ENCODE results near the gene GPC6. TPM values are rescaled to one million over a fixed set of nuclear protein-coding genes. Genes with fewer than 3 reads are reported as not detected.

The GPC6 gene
- polyA plus RNA-seq, 1 donor from 2014 or later = 9.0 TPM

- Histone ChIP-seq H3K4me2 (ENCODE audit: low read length) (no peak overlapping the region), H3K9me2 (ENCODE audit: insufficient read depth, low read length) (no peaks in the 10 kb centered on the region), H3F3A (ENCODE audit: insufficient read depth, low read length, poor library complexity, severe bottlenecking) (no peaks in the 10 kb centered on the region), H3K79me2 (replicated peaks; ENCODE audit: insufficient read depth, low read length) (no peaks in the 10 kb centered on the region), H3K9ac (ENCODE audit: low read length) (no peak overlapping the region), H3K27ac (ENCODE audit: low read length) (no peak overlapping the region), H3K27me3 (ENCODE audit: insufficient read depth, low read depth, low read length) (no peaks in the 10 kb centered on the region), H4K20me1 (ENCODE audit: insufficient read depth) (no peaks in the 10 kb centered on the region), H2AFZ (ENCODE audit: low read depth, low read length) (no peak overlapping the region), H3K9me3 (ENCODE audit: low read length) (no peaks in the 10 kb centered on the region), H3K4me3 (ENCODE audit: low read length) (no peak overlapping the region), H3K36me3 (ENCODE audit: insufficient read depth, low read length) (no peaks in the 10 kb centered on the region)
- TF ChIP-seq, protein P1, sequence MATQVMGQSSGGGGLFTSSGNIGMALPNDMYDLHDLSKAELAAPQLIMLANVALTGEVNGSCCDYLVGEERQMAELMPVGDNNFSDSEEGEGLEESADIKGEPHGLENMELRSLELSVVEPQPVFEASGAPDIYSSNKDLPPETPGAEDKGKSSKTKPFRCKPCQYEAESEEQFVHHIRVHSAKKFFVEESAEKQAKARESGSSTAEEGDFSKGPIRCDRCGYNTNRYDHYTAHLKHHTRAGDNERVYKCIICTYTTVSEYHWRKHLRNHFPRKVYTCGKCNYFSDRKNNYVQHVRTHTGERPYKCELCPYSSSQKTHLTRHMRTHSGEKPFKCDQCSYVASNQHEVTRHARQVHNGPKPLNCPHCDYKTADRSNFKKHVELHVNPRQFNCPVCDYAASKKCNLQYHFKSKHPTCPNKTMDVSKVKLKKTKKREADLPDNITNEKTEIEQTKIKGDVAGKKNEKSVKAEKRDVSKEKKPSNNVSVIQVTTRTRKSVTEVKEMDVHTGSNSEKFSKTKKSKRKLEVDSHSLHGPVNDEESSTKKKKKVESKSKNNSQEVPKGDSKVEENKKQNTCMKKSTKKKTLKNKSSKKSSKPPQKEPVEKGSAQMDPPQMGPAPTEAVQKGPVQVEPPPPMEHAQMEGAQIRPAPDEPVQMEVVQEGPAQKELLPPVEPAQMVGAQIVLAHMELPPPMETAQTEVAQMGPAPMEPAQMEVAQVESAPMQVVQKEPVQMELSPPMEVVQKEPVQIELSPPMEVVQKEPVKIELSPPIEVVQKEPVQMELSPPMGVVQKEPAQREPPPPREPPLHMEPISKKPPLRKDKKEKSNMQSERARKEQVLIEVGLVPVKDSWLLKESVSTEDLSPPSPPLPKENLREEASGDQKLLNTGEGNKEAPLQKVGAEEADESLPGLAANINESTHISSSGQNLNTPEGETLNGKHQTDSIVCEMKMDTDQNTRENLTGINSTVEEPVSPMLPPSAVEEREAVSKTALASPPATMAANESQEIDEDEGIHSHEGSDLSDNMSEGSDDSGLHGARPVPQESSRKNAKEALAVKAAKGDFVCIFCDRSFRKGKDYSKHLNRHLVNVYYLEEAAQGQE (IDR thresholded peaks at IDR 0.05; ENCODE audit: borderline replicate concordance) = no peak
- TF ChIP-seq RAD21 (conservative IDR thresholded peaks at IDR 0.05) = no peak
- TF ChIP-seq POLR2AphosphoS5 (IDR thresholded peaks at IDR 0.05) = no peak
- TF ChIP-seq EP300 (conservative IDR thresholded peaks at IDR 0.05; ENCODE audit: poor library complexity, severe bottlenecking) = no peak
- no peak for TF ChIP-seq TAF1 (IDR thresholded peaks at IDR 0.05; ENCODE audit: low read depth)
- TF ChIP-seq MXI1 (conservative IDR thresholded peaks at IDR 0.05; ENCODE audit: poor library complexity, severe bottlenecking) = no peak
- TF ChIP-seq CTCF (IDR thresholded peaks at IDR 0.05; ENCODE audit: poor library complexity, severe bottlenecking) = no peak
- no peak for TF ChIP-seq SMC3 (conservative IDR thresholded peaks at IDR 0.05; ENCODE audit: poor library complexity)
- TF ChIP-seq EZH2 (IDR thresholded peaks at IDR 0.05; ENCODE audit: borderline replicate concordance, insufficient read depth, low read length, poor library complexity, severe bottlenecking) = no peak
These were observed 620.6 kb downstream of the GPC6 start for GRCh38 chr13:93847162-93847561.

- no peak overlapping the region for H2AFZ ChIP-seq (ENCODE audit: low read depth, low read length)
- no peak overlapping the region for H3K27ac ChIP-seq (ENCODE audit: low read length)
- no peaks in the 10 kb centered on the region for H3F3A ChIP-seq (ENCODE audit: insufficient read depth, low read length, poor library complexity, severe bottlenecking)
- no peaks in the 10 kb centered on the region for H3K27me3 ChIP-seq (ENCODE audit: insufficient read depth, low read depth, low read length)
- no peak overlapping the region for H3K4me3 ChIP-seq (ENCODE audit: low read length)
- H3K79me2 ChIP-seq (replicated peaks; ENCODE audit: insufficient read depth, low read length) = no peaks in the 10 kb centered on the region
- TF ChIP-seq SMC3 (conservative IDR thresholded peaks at IDR 0.05; ENCODE audit: poor library complexity) = no peak
- TF ChIP-seq POLR2AphosphoS5 (IDR thresholded peaks at IDR 0.05) = no peak
- TF ChIP-seq RAD21 (conservative IDR thresholded peaks at IDR 0.05) = no peak
- TF ChIP-seq TAF1 (IDR thresholded peaks at IDR 0.05; ENCODE audit: low read depth) = no peak
- TF ChIP-seq CTCF (IDR thresholded peaks at IDR 0.05; ENCODE audit: poor library complexity, severe bottlenecking) = no peak
- H3K9me2 ChIP-seq (ENCODE audit: insufficient read depth, low read length) = no peaks in the 10 kb centered on the region
- no peaks in the 10 kb centered on the region for H3K9me3 ChIP-seq (ENCODE audit: low read length)
- no peak overlapping the region for H3K9ac ChIP-seq (ENCODE audit: low read length)
- H4K20me1 ChIP-seq (ENCODE audit: insufficient read depth) = no peaks in the 10 kb centered on the region
- no peak overlapping the region for H3K4me2 ChIP-seq (ENCODE audit: low read length)
- no peaks in the 10 kb centered on the region for H3K36me3 ChIP-seq (ENCODE audit: insufficient read depth, low read length)
These were observed 621.6 kb downstream of the GPC6 start for GRCh38 chr13:93848247-93848646.

Data from neural cell (in vitro differentiated cells).